CD14-positive monocyte (primary cell): ENCODE results near the gene NGRN. TPM values are rescaled to one million over a fixed set of nuclear protein-coding genes. Genes with fewer than 3 reads are reported as not detected.

ENCODE experiments used
- DNase-seq, 3 donors: peaks; one replicate each; pipeline ENCODE4 v3.0.0-alpha.2; 2011 to 2022
- H2AFZ ChIP-seq: 2 replicates; pipeline ENCODE4 v1.6.0; 2012; ENCODE audit warnings: mild to moderate bottlenecking, low read depth, low read length, inconsistent platforms; ENCODE audit not compliant: insufficient read depth, poor library complexity, severe bottlenecking
- H3K27ac ChIP-seq, 2 donors: 1 replicate in 1 of 2; 2 replicates in 1 of 2; pipeline ENCODE4 v1.5.1; 2012 to 2013; ENCODE audit warnings: low read length in 2 of 2, control low read depth in 1 of 2, inconsistent platforms in 1 of 2, low read depth in 1 of 2, mild to moderate bottlenecking in 1 of 2
- H3K27me3 ChIP-seq, 2 donors: one replicate each; pipeline versions ENCODE4 v1.6.0 to v1.6.1; 2011 to 2013; ENCODE audit warnings: low read length in 2 of 2; ENCODE audit not compliant: control insufficient read depth in 2 of 2, insufficient read depth in 2 of 2
- H3K36me3 ChIP-seq, 2 donors: replicated peaks in 1 of 2; 1 replicate in 1 of 2; 2 replicates in 1 of 2; pipeline versions ENCODE4 v1.5.1 to v1.6.1; 2012 to 2013; ENCODE audit warnings: low read length in 2 of 2, control low read depth in 1 of 2, inconsistent platforms in 1 of 2, mild to moderate bottlenecking in 1 of 2; ENCODE audit not compliant: insufficient read depth in 2 of 2, control insufficient read depth in 1 of 2
- H3K4me1 ChIP-seq, 2 donors: 1 replicate in 1 of 2; 2 replicates in 1 of 2; pipeline versions ENCODE4 v1.5.1 to v1.6.1; 2012 to 2013; ENCODE audit warnings: low read length in 2 of 2, control low read depth in 1 of 2, inconsistent platforms in 1 of 2, mild to moderate bottlenecking in 1 of 2, moderate library complexity in 1 of 2; ENCODE audit not compliant: insufficient read depth in 2 of 2, control insufficient read depth in 1 of 2
- H3K4me2 ChIP-seq: replicated peaks from 2 replicates; pipeline ENCODE3; 2012; ENCODE audit warnings: low read length, moderate library complexity, mild to moderate bottlenecking; ENCODE audit not compliant: poor library complexity, severe bottlenecking; ENCODE audit errors: extremely low read depth
- H3K4me3 ChIP-seq, 3 experiments: fragments of 200-600 bp in 1 of 3; sonication (generic) in 1 of 3; replicated peaks in 1 of 3; 1 replicate in 2 of 3; 2 replicates in 1 of 3; pipeline ENCODE4 v1.5.1; 2011 to 2013; ENCODE audit warnings: low read length in 3 of 3, mild to moderate bottlenecking in 3 of 3, control low read depth in 2 of 3, low read depth in 2 of 3, inconsistent platforms in 1 of 3, moderate library complexity in 1 of 3
- H3K79me2 ChIP-seq: 2 replicates; pipeline ENCODE4 v1.6.0; 2012; ENCODE audit warnings: mild to moderate bottlenecking, control low read depth, inconsistent platforms, low read length, moderate library complexity; ENCODE audit not compliant: insufficient read depth
- H3K9ac ChIP-seq: 2 replicates; pipeline ENCODE4 v1.6.0; 2017; ENCODE audit warnings: low read length, mild to moderate bottlenecking; ENCODE audit not compliant: insufficient read depth, poor library complexity, severe bottlenecking
- H3K9me3 ChIP-seq, 2 donors: replicated peaks in 1 of 2; 1 replicate in 1 of 2; 2 replicates in 1 of 2; pipeline versions ENCODE4 v1.5.1 to v1.6.1; 2012 to 2013; ENCODE audit warnings: low read length in 2 of 2, control low read depth in 1 of 2; ENCODE audit not compliant: control insufficient read depth in 1 of 2, insufficient read depth in 1 of 2
- H4K20me1 ChIP-seq: 2 replicates; pipeline ENCODE4 v1.6.0; 2012; ENCODE audit warnings: mild to moderate bottlenecking, low read length, control low read depth, moderate library complexity; ENCODE audit not compliant: insufficient read depth
- H3K27ac Mint-ChIP-seq, 7 donors: one replicate each; pipeline ENCODE4 v1.8.0; 2020; ENCODE audit warnings: mild to moderate bottlenecking in 7 of 7, mixed read lengths in 7 of 7, moderate library complexity in 6 of 7, inconsistent platforms in 2 of 7
- H3K27me3 Mint-ChIP-seq, 3 donors: one replicate each; pipeline ENCODE4 v1.8.0; 2021 to 2022; ENCODE audit warnings: low read depth in 3 of 3, mild to moderate bottlenecking in 3 of 3, mixed read lengths in 3 of 3, moderate library complexity in 3 of 3, inconsistent platforms in 1 of 3
- H3K36me3 Mint-ChIP-seq, 2 donors: one replicate each; pipeline ENCODE4 v1.8.0; 2020; ENCODE audit warnings: mixed read lengths in 2 of 2, inconsistent platforms in 1 of 2, mild to moderate bottlenecking in 1 of 2
- H3K4me1 Mint-ChIP-seq: one replicate; pipeline ENCODE4 v1.8.0; 2020; ENCODE audit warnings: mild to moderate bottlenecking, mixed read lengths
- H3K4me3 Mint-ChIP-seq, 2 donors: one replicate each; pipeline ENCODE4 v1.8.0; 2020; ENCODE audit warnings: mild to moderate bottlenecking in 2 of 2, mixed read lengths in 2 of 2, moderate library complexity in 1 of 2
- H3K9me3 Mint-ChIP-seq, 7 donors: one replicate each; pipeline ENCODE4 v1.8.0; 2020 to 2022; ENCODE audit warnings: mixed read lengths in 7 of 7, mild to moderate bottlenecking in 6 of 7, moderate library complexity in 6 of 7, inconsistent platforms in 2 of 7
- WGBS: methylation state at CpG from one replicate; pipeline ENCODE4 v1.1.5; 2013; ENCODE audit warnings: missing lambda C conversion rate; ENCODE audit not compliant: insufficient coverage; 5-methylcytosine and 5-hydroxymethylcytosine counted together
- intact Hi-C, 2 donors: fragments of 100-400 bp; cut with micrococcal nuclease; formaldehyde crosslinking; loops; one replicate each; pipeline versions ENCODE4 v1.15.0 to v1.15.1; 2023
- polyA plus RNA-seq, 3 donors: library from polyadenylated mRNA; depleted of rRNA in 1 of 3; unstranded in 2 of 3; stranded (reverse) in 1 of 3; fragments of 300-500 nt in 2 of 3; fragments of >200 nt in 1 of 3; fragmentation: Illumina TruSeq in 2 of 3; gene quantifications; 1 replicate in 2 of 3; 2 replicates in 1 of 3; pipeline ENCODE4 v1.2.3, GENCODE V29; 2012 to 2021
- TF ChIP-seq, protein P1 (sequence below): fragments of 200-600 bp; IDR thresholded peaks from one replicate; pipeline ENCODE4 v1.8.0; 2022; ENCODE audit warnings: antibody characterized with exemption, mild to moderate bottlenecking

The NGRN gene
- polyA plus RNA-seq, 3 donors, result 14.4 to 20.3 (median 18.9) TPM

DNA sequence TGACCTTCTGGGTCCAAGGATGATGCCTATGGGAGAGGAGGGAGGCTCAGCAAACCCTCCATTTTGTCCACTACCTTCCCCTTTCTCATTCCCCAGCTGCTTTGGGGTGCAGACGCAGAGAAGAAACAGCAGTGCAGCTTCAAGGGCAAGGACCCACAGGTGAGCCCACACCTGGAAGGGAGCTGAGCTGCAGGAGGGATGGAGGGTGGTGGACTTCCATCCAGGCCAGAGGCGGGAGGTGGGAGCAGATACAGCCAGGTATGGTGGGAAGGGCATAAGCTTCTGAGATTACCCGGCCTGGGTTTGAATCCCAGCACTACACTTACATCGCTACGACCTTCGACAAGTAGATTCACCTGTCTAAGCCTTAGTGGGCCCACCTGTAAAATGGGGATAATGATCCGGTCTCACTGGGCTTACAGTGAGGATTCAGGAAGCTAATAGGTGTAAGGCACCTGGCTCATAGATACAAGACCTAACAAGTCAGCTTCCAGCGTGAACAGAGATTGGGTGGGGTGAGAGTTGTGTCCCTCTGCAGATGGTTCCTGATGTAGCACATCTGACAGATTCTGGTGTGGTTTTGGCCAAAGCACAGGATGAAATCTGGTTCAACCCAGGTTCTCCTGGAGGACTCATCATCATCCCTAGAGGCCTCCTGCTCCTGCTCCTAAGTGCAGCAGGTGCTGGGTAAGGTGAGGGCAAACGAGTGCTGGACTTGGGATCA is 47.6 kb upstream of the NGRN start:
- peaks cover 0 to 2% (median 2%) of the 10 kb centered on the region in 3 donors for H3K27me3 Mint-ChIP-seq
- Histone ChIP-seq H3K27me3 (no peaks in the 10 kb centered on the region), H3K9ac (no peak overlapping the region), H3K4me1 (peaks cover 4 to 11% of the 10 kb centered on the region in 2 donors), H3K4me3 (no peak overlapping the region), H3K4me2 (no peak overlapping the region), H2AFZ (no peak overlapping the region), H3K27ac (no peak overlapping the region), H3K36me3 (peaks cover 51 to 85% of the 10 kb centered on the region in 2 donors), H4K20me1 (peaks cover 84% of the 10 kb centered on the region), H3K79me2 (peaks cover 42% of the 10 kb centered on the region), H3K9me3 (no peaks in the 10 kb centered on the region)
- DNase-seq, result no peak
- peak overlapping the region in 1 of 7 donors; percentile 67 for H3K27ac Mint-ChIP-seq
- 100% methylated on average over 2 of the region's 9 CpGs for WGBS
- peaks cover 17% of the 10 kb centered on the region for H3K4me1 Mint-ChIP-seq
- TF ChIP-seq, protein P1, sequence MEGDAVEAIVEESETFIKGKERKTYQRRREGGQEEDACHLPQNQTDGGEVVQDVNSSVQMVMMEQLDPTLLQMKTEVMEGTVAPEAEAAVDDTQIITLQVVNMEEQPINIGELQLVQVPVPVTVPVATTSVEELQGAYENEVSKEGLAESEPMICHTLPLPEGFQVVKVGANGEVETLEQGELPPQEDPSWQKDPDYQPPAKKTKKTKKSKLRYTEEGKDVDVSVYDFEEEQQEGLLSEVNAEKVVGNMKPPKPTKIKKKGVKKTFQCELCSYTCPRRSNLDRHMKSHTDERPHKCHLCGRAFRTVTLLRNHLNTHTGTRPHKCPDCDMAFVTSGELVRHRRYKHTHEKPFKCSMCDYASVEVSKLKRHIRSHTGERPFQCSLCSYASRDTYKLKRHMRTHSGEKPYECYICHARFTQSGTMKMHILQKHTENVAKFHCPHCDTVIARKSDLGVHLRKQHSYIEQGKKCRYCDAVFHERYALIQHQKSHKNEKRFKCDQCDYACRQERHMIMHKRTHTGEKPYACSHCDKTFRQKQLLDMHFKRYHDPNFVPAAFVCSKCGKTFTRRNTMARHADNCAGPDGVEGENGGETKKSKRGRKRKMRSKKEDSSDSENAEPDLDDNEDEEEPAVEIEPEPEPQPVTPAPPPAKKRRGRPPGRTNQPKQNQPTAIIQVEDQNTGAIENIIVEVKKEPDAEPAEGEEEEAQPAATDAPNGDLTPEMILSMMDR, result no peak
- H3K36me3 Mint-ChIP-seq, result peaks cover 50 to 78% of the 10 kb centered on the region in 2 donors
- H3K4me3 Mint-ChIP-seq, result no peak overlapping the region
- intact Hi-C loops, result no loop called here
- no peaks in the 10 kb centered on the region for H3K9me3 Mint-ChIP-seq

DNA sequence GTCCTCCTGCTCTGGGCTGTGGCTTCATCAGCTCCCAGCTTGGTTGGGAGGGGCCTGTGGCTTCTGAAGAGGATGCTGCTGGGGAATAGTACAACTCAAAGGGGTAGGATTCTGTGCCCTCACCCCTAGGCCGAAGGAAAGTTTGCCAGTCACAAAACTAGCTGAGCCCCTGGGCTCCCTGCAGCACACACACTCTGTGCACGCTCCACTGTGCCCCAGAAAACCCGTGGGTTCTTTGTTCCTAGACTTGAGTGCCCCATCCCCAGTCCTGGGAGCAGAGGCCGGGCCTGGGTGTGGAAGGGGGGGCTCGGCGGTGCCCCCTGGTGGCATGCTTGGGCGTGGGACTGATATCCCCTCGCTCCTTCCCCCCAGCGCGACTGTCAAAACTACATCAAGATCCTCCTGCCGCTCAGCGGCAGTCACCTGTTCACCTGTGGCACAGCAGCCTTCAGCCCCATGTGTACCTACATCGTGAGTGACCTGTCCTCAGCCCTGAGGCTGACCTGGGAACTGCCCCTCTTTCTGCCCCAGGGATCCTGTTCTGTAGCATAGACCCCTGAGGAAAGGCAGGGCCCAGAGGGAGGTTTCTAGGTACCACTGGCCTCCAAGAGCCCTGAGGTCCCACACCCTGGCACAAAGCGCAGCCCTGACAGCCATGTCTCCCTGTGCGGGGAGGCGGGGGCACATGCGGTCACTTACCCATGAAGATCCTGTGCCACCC is 45.9 kb upstream of the NGRN start:
- WGBS, result 66% methylated on average over 12 of the region's 17 CpGs
- Mint-ChIP-seq H3K9me3 (no peaks in the 10 kb centered on the region), H3K27me3 (peaks cover 0 to 2% (median 0%) of the 10 kb centered on the region in 3 donors), H3K27ac (peak overlapping the region in 2 of 7 donors; percentile 50 to 80), H3K36me3 (peaks cover 64 to 86% of the 10 kb centered on the region in 2 donors), H3K4me1 (peaks cover 6% of the 10 kb centered on the region), H3K4me3 (no peak overlapping the region)
- intact Hi-C loops, result no loop called here
- H3K27me3 ChIP-seq, result no peaks in the 10 kb centered on the region
- H3K27ac ChIP-seq, result peak overlapping the region in 1 of 2 donors; percentile 26
- TF ChIP-seq, protein P1, result peak; percentile 74
- H3K9me3 ChIP-seq, result no peaks in the 10 kb centered on the region
- H3K4me2 ChIP-seq, result no peak overlapping the region
- peaks cover 29% of the 10 kb centered on the region for H3K79me2 ChIP-seq
- no peak overlapping the region for H3K4me3 ChIP-seq
- no peaks in the 10 kb centered on the region for H3K4me1 ChIP-seq
- peak in 2 of 3 donors; percentile 33 to 46 for DNase-seq
- peaks cover 68 to 89% of the 10 kb centered on the region in 2 donors for H3K36me3 ChIP-seq
- peaks cover 83% of the 10 kb centered on the region for H4K20me1 ChIP-seq
- no peak overlapping the region for H3K9ac ChIP-seq
- no peak overlapping the region for H2AFZ ChIP-seq
